ENCODE measurements around the gene RETN.
A peak's percentile ranks its signal among the peaks of the same experiment; 100 is the strongest.
"Not testable (repeated sequence)": the region's sequence is repeated elsewhere in the genome, so short reads cannot be mapped to it uniquely, and the experiment has no call there.

Gene RETN

DNA sequence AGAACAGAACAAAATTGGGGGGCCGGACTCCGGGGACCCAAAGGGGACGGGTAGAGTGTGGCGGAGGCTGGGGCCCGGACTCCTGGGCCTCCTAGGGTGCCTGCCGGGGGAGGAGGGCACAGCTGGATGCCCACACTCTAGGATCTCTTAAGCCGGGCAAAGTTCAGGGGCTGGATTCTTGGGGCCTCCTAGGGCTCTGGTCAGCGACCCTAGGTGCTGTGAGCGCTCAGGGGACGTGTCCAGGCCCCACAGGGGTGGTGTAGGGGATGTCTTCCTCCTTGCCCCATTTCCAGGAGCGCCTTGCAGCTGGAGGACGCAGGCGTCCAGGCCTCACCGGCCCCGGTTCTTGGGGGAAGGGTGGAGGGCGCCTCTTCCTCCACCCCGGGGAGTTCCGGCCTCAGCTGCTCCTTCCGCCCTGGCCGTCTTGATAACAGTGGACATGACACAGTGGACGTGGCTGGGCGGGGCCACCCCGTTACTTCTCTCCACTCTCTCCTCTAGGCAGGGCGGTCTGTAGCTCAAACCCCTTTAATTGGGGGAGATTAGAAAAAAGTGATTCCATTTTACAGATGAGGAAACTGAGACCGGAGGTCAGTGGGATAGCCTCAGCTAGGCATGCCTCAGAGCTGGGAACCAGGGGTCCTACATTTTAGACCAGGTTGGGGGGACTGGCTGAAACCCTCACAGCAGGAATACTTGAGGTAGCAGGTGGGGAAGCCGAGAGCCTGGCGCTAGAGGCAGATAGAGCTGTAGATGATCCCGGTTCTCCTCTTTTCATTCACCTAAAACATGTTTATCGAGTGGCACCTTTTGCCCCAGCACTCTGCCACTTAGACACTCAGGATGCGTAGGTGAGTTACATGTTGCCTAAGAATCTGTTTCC is 31.2 kb upstream of the RETN start:
- no peak for DNase-seq (ENCODE audit: low spot score)

DNA sequence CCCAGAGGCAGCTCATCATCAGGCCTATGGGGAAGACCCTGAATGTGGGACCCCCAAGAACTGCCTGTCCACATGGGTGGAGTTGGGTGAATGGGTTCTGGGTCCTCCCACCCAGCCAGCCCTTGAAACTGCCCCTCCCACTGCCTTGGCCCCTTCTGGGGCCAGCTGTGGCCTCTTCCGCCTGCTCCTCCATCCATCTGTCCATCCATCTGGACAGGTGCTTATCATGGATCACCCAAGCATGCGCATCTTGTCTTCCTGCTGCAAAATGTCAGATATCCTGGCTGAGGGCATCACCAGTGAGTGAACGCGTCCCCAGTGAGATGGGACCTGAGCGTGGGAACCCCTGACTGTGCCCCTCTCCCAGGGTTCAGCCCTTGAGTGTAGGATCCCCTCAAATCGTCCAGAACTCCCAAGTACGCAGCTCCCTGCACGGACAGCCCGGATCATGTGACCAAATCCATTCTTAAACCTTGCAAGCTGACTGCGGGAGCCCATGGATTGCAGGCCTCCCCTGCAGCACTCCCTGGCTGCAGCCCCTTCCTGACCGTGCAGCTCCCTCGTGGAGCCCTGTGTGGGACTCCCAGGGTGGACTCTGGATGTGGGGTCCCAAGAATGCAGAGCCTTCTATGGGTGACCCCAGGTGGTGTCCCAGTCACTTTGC is 29.9 kb upstream of the RETN start:
- peak; percentile 68 for DNase-seq (ENCODE audit: low spot score)

DNA sequence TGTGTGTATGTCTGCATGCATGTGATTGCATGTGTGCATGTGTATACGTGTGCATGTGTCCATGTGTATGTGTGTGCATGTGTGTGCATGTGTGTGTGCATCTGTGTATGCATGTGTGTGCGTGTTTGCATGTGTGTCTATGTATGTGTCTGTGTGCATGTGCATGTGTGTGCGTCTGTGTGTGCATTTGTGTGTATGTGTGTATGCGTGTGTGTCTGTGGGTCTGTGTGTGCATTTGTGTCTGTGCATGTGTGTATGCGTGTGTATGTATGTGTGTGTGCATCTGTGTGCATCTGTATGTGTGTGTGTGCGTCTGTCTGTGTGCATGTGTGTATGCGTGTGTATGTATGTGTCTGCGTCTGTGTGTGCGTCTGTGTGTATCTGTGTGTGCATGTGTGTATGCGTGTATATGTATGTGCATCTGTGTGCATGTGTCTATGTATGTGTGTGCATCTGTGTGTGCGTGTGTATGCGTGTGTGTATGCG is 28.9 kb upstream of the RETN start:
- no peak for DNase-seq (ENCODE audit: low spot score)

DNA sequence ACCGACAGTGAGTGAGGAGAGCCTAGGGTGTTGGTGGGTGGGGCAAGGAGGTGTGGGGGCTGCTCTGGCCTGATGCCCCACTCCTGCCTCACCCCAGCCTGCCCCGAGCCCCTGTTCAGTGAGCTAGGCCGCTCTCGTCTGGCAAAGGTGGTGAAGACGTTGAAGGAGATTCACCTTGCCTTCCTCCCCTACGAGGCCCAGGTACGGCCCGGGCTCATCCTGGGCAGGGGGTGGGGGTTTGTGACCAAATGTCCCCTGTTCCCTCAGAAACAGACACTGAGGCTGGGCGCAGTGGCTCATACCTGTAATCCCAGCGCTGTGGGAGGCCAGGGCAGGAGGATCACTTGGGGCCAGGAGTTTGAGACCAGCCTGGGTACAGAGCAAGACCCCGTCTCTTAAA is 28.0 kb upstream of the RETN start:
- DNase-seq (ENCODE audit: low spot score): no peak

DNA sequence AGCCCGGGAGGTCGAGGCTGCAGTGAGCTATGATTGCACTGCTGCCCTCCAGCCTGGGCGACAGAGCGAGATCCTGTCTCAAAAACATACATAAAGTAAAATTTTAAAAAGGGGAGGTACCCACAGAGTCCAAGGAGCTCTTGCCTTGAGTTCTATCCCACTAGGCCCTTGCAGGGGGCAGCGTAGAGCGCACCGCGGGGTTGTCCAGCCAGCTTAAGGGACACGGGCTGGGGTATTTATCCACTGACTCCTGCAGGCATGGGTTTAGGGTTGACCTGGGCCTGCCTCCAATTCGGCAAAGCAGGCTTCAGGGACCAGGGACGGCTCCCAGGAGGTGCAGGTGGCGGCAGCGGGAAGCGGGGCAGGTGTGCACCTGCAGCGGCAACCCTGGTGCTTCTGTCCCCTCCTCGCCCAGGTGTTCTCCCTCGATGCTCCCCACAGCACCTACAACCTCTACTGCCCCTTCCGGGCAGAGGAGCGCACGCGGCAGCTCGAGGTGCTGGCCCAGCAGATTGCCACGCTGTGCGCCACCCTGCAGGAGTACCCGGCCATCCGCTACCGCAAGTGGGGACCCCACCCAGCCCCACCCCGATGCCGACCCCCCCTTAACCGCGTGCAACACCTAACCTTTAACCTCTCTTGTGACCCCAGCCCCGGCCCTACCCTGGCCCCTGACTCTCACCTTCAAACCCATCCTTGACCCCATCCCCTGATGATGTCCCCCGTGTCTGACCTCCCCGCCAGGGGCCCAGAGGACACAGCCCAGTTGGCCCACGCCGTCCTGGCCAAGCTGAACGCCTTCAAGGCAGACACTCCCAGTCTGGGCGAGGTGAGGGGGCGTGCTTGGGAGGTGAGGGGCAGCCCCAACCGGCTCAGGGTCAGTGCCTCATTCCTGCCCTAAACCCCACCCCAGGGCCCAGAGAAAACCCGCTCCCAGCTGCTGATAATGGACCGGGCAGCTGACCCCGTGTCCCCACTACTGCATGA is 27.3 kb upstream of the RETN start:
- DNase-seq (ENCODE audit: low spot score): no peak

DNA sequence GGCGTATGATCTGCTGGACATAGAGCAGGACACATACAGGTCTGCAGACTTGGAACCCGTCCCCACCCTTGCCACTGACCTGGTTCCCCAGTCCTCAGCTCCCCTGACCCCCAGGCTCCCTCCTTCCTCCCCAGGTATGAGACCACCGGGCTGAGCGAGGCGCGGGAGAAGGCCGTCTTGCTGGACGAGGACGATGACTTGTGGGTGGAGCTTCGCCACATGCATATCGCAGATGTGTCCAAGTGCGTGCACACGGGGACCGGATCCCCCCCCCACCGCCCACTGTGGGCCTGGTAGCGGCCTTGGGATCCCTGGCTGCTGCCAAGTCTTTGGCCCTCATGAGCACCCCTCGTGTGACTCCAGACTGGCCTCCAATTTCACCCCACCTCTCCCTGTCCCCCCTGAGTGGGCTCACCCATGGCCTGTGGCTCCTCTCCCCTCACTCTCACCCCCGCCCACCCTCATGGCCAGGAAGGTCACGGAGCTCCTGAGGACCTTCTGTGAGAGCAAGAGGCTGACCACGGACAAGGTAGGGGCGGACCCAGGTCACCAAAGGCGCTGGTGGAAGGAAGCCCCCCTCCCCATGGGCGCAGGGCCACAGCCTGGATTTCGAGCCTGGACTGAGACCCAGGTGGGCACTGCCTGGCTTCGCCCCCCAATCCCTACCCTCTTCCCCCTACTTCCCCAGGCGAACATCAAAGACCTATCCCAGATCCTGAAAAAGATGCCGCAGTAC is 26.4 kb upstream of the RETN start:
- DNase-seq (ENCODE audit: low spot score): no peak

DNA sequence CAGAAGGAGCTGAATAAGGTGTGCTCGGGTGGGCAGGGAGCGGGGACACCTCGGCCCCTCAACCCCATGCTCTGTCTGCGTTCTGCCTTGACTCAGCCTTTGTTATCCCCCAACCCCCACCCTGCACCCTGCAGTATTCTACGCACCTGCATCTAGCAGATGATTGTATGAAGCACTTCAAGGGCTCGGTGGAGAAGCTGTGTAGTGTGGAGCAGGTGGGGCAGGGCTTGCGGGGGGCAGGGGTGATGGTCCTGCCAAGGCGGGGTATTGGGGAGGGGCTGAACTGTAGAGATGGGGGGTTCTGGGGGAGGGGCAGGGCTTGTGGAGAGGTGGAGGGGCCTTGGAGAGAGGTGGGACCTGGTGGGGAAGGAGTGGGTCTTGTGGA is 25.8 kb upstream of the RETN start:
- DNase-seq (ENCODE audit: low spot score): no peak

DNA sequence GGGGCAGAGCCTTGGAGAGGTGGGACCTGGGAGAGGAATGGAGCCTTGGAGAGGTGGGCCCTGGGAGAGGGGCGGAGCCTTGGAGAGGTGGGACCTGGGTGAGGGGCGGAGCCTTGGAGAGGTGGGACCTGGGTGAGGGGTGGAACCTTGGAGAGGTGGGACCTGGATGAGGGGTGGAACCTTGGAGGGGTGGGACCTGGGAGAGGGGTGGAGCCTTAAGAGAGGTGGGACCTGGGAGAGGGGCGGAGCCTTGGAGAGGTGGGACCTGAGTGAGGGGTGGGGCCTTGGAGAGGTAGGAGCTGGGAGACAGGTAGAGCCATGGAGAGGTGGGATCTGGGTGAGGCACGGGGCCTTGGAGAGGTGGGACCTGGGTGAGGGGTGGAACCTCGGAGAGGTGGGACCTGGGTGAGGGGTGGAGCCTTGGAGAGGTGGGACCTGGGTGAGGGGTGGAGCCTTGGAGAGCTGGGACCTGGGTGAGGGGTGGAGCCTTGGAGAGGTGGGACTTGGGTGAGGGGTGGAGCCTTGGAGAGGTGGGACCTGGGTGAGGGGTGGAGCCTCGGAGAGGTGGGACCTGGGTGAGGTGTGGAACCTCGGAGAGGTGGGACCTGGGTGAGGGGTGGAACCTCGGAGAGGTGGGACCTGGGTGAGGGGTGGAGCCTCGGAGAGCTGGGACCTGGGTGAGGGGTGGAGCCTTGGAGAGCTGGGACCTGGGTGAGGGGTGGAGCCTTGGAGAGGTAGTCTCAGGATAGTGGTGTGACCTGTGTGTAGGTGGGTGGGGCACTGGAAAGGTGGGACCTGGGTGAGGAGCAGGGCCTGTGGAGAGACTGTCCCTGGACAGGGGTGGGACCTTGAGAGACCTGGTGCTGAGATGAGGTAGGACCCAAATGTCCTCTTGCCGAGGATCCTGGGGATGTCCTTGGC is 25.0 kb upstream of the RETN start:
- not testable (repeated sequence) for DNase-seq (ENCODE audit: low spot score)

DNA sequence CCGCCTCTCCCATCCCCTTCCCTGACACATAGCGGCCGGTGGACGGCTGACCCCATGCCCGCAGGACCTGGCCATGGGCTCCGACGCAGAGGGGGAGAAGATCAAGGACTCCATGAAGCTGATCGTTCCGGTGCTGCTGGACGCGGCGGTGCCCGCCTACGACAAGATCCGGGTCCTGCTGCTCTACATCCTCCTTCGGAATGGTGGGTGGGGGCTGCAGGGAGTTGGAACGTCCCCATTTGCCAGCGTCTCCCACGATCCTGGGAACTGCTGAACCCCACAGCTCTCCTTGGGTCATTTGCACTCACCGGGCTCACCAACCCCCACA is 24.3 kb upstream of the RETN start:
- DNase-seq (ENCODE audit: low spot score): no peak

DNA sequence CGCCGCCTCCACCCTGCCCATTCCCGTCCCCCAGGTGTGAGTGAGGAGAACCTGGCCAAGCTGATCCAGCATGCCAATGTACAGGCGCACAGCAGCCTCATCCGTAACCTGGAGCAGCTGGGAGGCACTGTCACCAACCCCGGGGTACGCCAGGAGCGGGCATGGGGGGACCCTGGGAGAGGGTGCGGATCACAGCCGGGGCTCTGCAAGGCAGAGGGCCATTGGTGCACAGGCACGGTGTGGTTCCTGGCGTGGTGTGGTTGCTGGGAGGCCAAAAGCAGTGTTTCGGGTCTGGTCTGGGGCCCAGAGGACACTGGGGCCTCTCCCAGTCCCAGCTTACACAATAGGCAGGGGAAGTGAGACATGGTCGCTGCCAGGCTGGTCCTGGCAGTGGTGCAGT is 23.7 kb upstream of the RETN start:
- no peak for DNase-seq (ENCODE audit: low spot score)

DNA sequence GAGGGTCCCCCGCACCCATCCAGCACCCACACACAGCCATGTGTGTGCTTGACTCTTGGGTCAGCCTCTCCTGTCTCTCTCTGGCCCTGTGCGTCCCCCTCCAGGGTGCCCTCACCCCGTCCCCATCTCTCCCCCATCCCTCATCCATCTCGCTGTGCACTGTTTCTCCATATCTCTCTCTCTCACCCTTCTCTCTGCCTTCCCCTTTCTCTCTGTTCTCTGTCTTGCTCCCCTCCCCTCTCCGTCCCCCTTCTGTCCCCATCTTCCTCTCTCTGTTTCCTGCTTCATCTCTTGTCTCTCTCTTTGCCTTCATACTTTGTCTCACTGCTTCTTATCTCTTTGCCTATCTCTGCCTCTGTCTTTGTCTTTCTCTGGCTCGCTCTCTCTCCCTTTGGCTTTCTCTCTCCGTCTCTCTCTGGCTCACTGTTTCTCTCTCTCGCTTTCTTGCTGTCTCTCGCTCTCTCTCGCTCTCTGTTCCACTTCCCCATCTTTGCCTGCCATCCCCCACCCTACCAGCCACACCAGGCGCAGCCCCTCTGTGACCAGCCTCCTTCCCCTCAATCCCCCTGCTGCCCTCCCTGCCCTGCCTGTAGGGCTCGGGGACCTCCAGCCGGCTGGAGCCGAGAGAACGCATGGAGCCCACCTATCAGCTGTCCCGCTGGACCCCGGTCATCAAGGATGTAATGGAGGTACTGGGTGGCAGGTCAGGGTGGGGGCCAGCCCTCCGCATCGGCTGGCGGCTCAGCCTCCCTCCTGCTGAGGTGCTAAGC is 23.0 kb upstream of the RETN start:
- DNase-seq (ENCODE audit: low spot score): peak; percentile 65

DNA sequence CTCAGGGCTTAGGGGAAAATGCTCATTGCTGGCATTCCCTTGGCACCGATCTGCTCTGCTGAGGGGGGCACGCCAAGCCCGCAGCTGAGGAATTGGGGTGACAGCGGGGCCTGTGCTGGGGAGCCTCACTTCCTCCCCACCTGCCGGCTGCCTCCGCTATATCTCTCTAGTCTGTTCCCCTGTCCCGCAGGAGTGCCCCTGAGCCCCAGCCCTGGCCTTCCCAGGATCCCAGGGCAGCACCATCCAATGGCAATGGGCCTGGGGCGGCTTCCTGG is 22.5 kb upstream of the RETN start:
- DNase-seq (ENCODE audit: low spot score): no peak

DNA sequence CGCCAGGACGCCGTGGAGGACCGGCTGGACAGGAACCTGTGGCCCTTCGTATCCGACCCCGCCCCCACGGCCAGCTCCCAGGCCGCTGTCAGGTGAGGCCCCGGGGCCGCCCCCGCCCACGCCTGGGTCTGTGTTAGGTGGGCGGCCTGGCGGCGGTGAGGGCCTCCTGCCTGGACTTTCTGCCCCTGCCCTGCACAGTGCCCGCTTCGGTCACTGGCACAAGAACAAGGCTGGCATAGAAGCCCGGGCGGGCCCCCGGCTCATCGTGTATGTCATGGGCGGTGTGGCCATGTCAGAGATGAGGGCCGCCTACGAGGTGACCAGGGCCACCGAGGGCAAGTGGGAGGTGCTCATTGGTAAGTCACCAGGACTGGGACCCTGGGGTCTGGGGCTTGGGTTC is 21.7 kb upstream of the RETN start:
- DNase-seq (ENCODE audit: low spot score): no peak

DNA sequence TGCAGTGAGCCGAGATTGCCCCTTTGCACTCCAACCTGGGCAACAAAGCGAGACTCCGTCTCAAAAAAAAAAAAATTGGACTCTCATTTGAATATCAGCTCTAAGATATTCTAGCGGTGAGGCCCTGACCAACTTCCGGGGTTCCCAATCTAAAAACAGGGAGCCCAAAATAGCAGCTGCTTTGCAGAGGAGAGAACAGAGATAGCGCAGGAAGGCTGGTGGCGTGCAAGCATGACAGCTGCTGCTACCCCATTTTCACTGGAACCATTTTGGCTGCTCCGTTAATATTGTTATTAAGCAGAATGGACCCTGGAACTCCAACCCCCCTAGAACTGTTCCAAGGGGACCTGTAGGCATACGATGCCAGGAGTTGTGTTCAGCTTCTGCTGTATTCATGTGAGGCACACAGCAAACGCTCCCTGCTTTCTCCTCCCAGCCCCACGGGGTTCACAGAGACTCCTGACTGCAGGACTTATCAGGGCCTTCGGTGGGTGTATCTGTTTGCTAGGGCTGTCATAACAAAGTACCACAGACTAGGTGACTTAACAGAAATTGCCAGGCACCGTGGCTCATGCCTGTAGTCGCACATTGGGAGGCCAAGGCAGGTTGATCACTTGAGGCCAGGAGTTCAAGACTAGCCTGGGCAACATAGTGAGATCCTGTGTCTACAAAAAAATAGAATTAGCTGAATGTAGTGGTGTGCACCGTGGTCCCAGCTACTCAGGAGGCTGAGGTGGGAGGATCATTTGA is 20.4 kb upstream of the RETN start:
- no peak for DNase-seq (ENCODE audit: low spot score)

DNA sequence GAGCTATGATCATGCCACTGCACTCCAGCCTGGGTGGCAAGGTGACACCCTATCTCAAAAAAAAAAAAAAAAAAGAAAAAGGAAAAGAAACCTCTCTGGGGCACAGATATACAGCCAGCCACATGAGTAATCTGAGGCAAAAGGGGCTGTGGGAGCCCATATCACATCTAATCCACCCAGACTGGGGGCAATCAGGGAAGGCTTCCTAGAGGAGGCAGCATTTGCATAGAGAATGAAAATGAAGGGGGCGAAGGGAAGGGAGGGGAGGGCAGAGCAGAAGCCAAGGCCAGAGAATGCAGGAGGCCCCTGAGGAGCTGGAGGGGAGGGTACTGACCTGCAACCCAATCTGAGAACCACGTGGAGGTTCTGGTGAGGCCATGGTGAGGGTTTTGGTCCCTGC is 18.7 kb upstream of the RETN start:
- no peak for DNase-seq (ENCODE audit: low spot score)

DNA sequence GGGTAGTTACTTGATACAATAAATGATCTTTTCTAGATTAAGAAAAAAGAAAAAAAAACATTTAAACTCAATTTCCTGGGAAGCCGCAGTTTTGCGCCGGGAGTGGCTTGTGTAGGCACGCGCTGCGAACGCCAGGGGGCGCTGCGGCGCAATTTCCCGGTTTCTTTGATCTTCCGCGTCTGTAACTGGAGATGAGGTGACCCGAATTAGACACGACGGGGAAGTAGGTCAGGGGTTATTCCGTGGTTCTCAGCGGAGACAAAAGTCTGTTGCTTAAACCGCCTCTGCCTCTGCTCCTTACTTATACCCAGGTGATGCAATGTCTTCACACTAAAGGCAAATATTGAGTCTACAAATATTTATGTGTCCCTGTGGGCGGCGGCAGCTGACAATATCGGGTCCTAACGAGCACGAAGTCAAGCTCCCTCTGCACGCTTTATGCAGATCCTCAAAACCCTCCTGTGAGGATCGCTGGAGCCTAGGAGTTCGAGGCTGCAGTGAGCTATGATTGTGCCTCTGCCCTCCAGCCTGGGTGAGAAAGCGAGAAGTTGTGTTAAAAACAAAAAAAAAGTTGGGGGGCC is 16.7 kb upstream of the RETN start:
- DNase-seq (ENCODE audit: low spot score): peak; percentile 86

DNA sequence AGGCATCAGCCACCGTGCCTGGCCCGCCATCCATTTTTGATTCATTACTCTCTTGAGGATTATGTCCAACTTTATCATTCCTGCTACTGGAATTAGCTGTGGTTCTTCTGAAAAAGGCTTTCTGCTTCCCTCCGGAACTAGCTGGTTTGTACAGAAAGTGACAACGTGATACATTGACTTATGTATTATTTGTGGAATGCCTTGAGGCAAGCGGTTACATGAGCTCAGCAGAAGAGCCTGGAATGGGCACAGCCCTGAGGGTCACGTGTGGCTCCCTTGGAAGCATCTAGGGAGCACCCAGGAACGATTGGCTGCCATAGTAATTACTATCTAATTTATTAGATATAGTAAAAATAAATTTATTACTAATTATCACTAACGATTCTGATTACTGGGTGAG is 14.4 kb upstream of the RETN start:
- no peak for DNase-seq (ENCODE audit: low spot score)

DNA sequence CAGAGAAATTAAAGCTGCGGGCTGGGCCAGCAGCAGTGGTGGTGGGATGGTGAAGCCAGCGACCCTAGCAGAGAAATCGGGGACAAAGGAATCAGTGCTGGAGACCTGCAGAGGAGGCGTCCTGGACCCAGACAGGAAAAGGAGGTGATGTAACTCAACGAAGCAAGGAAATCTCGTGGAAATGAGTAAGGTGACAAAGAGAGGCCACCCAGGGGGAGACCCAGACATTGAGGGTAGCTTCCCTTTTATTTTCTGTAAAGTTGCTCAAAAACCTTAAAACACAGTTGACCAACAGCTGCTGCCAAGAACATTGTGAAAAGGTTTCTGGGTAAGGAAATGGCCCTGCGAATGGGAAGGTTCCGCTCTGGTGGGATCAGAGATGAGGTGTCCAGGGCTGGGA is 13.3 kb upstream of the RETN start:
- no peak for DNase-seq (ENCODE audit: low spot score)

DNA sequence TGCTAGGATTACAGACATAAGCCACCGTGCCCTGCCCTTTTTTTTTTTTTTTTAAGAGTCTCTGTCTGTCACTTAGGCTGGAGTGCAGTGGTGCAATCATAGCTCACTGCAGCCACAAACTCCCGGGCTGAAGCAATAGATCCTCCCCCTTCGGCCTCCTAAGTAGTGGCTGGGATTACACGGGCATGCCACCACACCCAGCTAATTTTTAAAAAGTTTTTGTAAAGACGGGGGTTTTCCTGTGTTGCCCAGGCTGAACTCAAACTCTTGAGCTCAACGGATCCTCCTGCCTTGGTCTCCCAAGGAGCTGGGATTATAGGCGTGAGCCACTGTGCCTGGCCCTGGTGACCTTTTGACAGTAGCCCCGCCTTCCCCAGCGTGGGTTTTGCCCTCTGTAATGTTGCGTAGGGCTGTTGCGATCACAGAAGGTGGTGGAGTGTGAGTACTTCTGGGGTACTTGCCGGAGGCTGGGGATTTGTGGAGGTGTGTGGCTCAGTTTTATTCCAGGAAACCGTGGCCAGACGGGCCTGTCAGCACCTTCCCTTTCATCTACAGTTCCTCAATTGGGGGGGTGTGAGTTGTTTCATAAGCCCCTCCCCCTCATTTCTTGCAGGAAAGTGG is 11.6 kb upstream of the RETN start:
- DNase-seq (ENCODE audit: low spot score): no peak

Measured in D341Med (cell line).